Ovary (tissue), 3 donors: ENCODE data around the gene HPCA.

Experiments
- EP300 ChIP-seq: sonication (generic); formaldehyde crosslinking; IDR thresholded peaks from one replicate; pipeline ENCODE4 v1.6.1; 2017; ENCODE audit warnings: antibody characterized with exemption
- POLR2A ChIP-seq: fragments of 450-650 bp; IDR thresholded peaks from one replicate; pipeline ENCODE4 v1.6.1; 2017; ENCODE audit warnings: antibody characterized with exemption, mild to moderate bottlenecking, moderate library complexity
- TF ChIP-seq, protein P1 (sequence below), 3 donors: fragments of 450-650 bp in 2 of 3; fragments of 200-600 bp in 1 of 3; IDR thresholded peaks; one replicate each; pipeline versions ENCODE4 v1.5.1 to v1.8.0; 2016 to 2022; ENCODE audit warnings: antibody characterized with exemption in 3 of 3, mild to moderate bottlenecking in 1 of 3
- donor health status: DM: no; HTN: no; CAD: no.

DNA sequence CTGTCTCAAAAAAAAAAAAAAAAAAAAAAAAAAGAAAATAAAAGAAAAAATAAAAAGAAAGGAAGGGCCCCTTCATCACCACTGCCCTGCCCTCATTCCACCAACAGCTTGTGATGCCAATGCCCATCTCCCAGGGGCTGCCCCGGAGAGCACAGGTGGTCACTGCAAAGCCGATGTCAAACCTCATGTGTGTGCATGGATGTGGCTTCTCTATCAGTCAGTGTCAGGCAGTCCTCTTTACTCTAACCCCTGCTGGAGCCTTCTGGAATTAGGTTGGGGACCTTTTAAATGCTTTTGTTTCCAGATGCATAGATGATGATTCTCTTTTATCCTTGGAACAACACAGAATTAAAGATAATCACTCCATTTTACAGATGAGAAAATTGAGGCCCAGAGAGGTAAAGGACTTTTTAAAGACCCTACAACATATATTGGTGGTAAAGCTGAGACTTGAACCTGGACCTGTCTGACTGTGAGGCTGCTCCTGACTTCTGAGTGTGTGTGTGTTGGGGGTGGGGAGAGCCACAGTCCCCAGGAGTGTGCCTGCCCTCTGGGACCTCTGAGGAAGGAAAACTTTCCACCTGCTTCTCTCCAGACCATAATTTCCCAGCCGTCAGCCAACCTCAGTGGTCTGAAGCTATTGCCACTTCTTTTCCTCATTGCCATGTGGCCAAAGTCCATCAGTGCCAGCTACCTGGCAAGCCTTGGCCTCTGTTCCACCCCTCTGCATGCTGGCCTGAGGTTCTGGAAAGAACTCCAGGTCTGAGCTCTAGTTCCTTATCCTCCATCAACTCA is 17.9 kb downstream of the HPCA start:
- TF ChIP-seq, protein P1, sequence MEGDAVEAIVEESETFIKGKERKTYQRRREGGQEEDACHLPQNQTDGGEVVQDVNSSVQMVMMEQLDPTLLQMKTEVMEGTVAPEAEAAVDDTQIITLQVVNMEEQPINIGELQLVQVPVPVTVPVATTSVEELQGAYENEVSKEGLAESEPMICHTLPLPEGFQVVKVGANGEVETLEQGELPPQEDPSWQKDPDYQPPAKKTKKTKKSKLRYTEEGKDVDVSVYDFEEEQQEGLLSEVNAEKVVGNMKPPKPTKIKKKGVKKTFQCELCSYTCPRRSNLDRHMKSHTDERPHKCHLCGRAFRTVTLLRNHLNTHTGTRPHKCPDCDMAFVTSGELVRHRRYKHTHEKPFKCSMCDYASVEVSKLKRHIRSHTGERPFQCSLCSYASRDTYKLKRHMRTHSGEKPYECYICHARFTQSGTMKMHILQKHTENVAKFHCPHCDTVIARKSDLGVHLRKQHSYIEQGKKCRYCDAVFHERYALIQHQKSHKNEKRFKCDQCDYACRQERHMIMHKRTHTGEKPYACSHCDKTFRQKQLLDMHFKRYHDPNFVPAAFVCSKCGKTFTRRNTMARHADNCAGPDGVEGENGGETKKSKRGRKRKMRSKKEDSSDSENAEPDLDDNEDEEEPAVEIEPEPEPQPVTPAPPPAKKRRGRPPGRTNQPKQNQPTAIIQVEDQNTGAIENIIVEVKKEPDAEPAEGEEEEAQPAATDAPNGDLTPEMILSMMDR (IDR thresholded peaks at IDR 0.05), result no peak
- TF ChIP-seq EP300 (no peak), POLR2A (no peak)
